K562 (cell line): ENCODE results near the gene ORMDL2. TPM values are rescaled to one million over a fixed set of nuclear protein-coding genes. Genes with fewer than 3 reads are reported as not detected.

Source experiments
- AFF1 ChIP-seq, 2 experiments: fragments of 450-650 bp; IDR thresholded peaks; 2 replicates each; pipeline ENCODE4 v1.6.1; 2018; ENCODE audit warnings: mild to moderate bottlenecking in 2 of 2, low read depth in 1 of 2; ENCODE audit not compliant: partially characterized antibody in 2 of 2
- CBFA2T2 ChIP-seq: fragments of 450-650 bp; conservative IDR thresholded peaks from 2 replicates; pipeline ENCODE4 v1.6.1; 2017; ENCODE audit warnings: mild to moderate bottlenecking
- DEAF1 ChIP-seq: fragments of 450-650 bp; formaldehyde crosslinking; IDR thresholded peaks from 2 replicates; pipeline ENCODE4 v1.4.0; 2020; ENCODE audit warnings: mild to moderate bottlenecking, moderate library complexity
- DMBX1 ChIP-seq: fragments of 250-450 bp; sonication (Bioruptor Pico); IDR thresholded peaks from 2 replicates; pipeline ENCODE4 v1.8.0; 2022; ENCODE audit warnings: inconsistent platforms, mild to moderate bottlenecking, moderate library complexity, borderline replicate concordance
- GABPB1 ChIP-seq: sonication (generic); formaldehyde crosslinking; IDR thresholded peaks from 2 replicates; pipeline ENCODE4 v1.8.0; 2022; ENCODE audit warnings: mild to moderate bottlenecking, missing genetic modification reagents
- HEY1 ChIP-seq: fragments of 250-450 bp; sonication (Bioruptor Pico); IDR thresholded peaks from 2 replicates; pipeline ENCODE4 v1.5.0; 2020; ENCODE audit warnings: mild to moderate bottlenecking, moderate library complexity, borderline replicate concordance
- HNRNPLL ChIP-seq: fragments of 200-400 bp; formaldehyde crosslinking; IDR thresholded peaks from 2 replicates; pipeline ENCODE4 v1.6.1; 2017; ENCODE audit warnings: low read length, low read depth, mild to moderate bottlenecking; ENCODE audit not compliant: poor library complexity, severe bottlenecking
- HNRNPUL1 ChIP-seq: fragments of 200-400 bp; formaldehyde crosslinking; IDR thresholded peaks from 2 replicates; pipeline ENCODE4 v1.6.1; 2017; ENCODE audit warnings: low read length
- KDM4B ChIP-seq, 2 experiments: fragments of 450-650 bp in 1 of 2; sonication (generic) in 1 of 2; IDR thresholded peaks; 2 replicates each; pipeline ENCODE4 v1.6.1; 2016 to 2017; ENCODE audit warnings: borderline replicate concordance in 2 of 2, antibody characterized with exemption in 1 of 2, low read depth in 1 of 2, mild to moderate bottlenecking in 1 of 2
- KLF10 ChIP-seq: fragments of 250-450 bp; sonication (Bioruptor Pico); IDR thresholded peaks from 2 replicates; pipeline ENCODE4 v1.6.1; 2021; ENCODE audit warnings: matching md5 sums
- MYBL2 ChIP-seq, 2 experiments: fragments of 450-650 bp in 1 of 2; sonication (generic) in 1 of 2; formaldehyde crosslinking in 1 of 2; IDR thresholded peaks; 2 replicates each; pipeline versions ENCODE4 v1.6.1 to v1.8.1; 2017 to 2022; ENCODE audit warnings: borderline replicate concordance in 1 of 2, inconsistent platforms in 1 of 2, low read depth in 1 of 2, mild to moderate bottlenecking in 1 of 2, missing genetic modification reagents in 1 of 2, moderate library complexity in 1 of 2
- PREB ChIP-seq: sonication (generic); formaldehyde crosslinking; IDR thresholded peaks from 2 replicates; pipeline ENCODE4 v1.8.1; 2023; ENCODE audit warnings: mild to moderate bottlenecking, missing genetic modification reagents
- RBM25 ChIP-seq: fragments of 200-400 bp; formaldehyde crosslinking; IDR thresholded peaks from 2 replicates; pipeline ENCODE4 v1.6.1; 2018; ENCODE audit warnings: low read length, low read depth, moderate library complexity; ENCODE audit not compliant: severe bottlenecking
- SAP30 ChIP-seq: fragments of 200-600 bp; sonication (generic); IDR thresholded peaks from 2 replicates; pipeline ENCODE4 v1.6.1; 2012; ENCODE audit warnings: borderline replicate concordance, low read depth, mild to moderate bottlenecking, moderate library complexity, low read length, control low read depth, inconsistent platforms; ENCODE audit not compliant: insufficient read depth, poor library complexity, severe bottlenecking
- SOX6 ChIP-seq: fragments of 450-650 bp; IDR thresholded peaks from 2 replicates; pipeline ENCODE4 v1.6.1; 2014; ENCODE audit warnings: mild to moderate bottlenecking
- STAG1 ChIP-seq: sonication (generic); formaldehyde crosslinking; IDR thresholded peaks from 2 replicates; pipeline ENCODE4 v1.5.0; 2020; ENCODE audit warnings: missing genetic modification reagents, borderline replicate concordance
- TCF7 ChIP-seq: sonication (generic); IDR thresholded peaks from 2 replicates; pipeline ENCODE4 v1.6.1; 2016; ENCODE audit warnings: antibody characterized with exemption, borderline replicate concordance
- XRCC4 ChIP-seq: IDR thresholded peaks from one replicate; pipeline ENCODE4 v1.6.1; 2011; ENCODE audit not compliant: insufficient read depth, insufficient read length; ENCODE audit errors: extremely low read depth
- ZFPM2 ChIP-seq: fragments of 250-450 bp; sonication (Bioruptor Pico); IDR thresholded peaks from 2 replicates; pipeline ENCODE4 v1.5.1; 2022; ENCODE audit warnings: mild to moderate bottlenecking
- ZNF699 ChIP-seq: fragments of 250-450 bp; sonication (Bioruptor Pico); IDR thresholded peaks from 2 replicates; pipeline ENCODE4 v1.8.0; 2021; ENCODE audit warnings: mild to moderate bottlenecking, moderate library complexity; ENCODE audit not compliant: insufficient replicate concordance
- polyA plus RNA-seq, 8 experiments: library from polyadenylated mRNA; depleted of rRNA in 4 of 8; stranded (reverse) in 5 of 8; unstranded in 3 of 8; fragments of >200 nt; fragmentation: Nextera tagmentation in 2 of 8; fragmentation: Illumina TruSeq in 1 of 8; extraction: Ambion mirVana in 2 of 8; extraction: Trizol in 1 of 8; gene quantifications; 2 replicates each; pipeline versions ENCODE4 v1.2.1 to v1.2.3, GENCODE V29; 2011 to 2014; ENCODE audit warnings: inconsistent platforms in 1 of 8, missing spikeins in 1 of 8
- total RNA-seq, 7 experiments: library from RNA; depleted of rRNA in 6 of 7; stranded (reverse); fragments of >200 nt in 6 of 7; fragmentation: Illumina TruSeq in 2 of 7; extraction: Trizol in 2 of 7; gene quantifications; 2 replicates each; pipeline versions ENCODE4 v1.2.1 to v1.2.3, GENCODE V29; 2011 to 2021; ENCODE audit warnings: low replicate concordance in 1 of 7

ORMDL2 gene
- total and polyA plus RNA-seq, 9 of the 15 experiments (the other 6 are each of a cell fraction or from before 2014, with no cell fraction given): 9.9 to 113 (median 34.4) TPM

- no peak for TF ChIP-seq DMBX1 (CRISPR knock-in tag)
- no peak for TF ChIP-seq HNRNPUL1
- no peak for TF ChIP-seq KLF10 (CRISPR knock-in tag)
- no peak for TF ChIP-seq DEAF1
- no peak for TF ChIP-seq PREB (CRISPR knock-in tag)
- no peak for TF ChIP-seq STAG1 (CRISPR knock-in tag)
- TF ChIP-seq TCF7: no peak
- no peak for TF ChIP-seq XRCC4
- peak; percentile 67 to 79 for TF ChIP-seq AFF1 (IDR thresholded peaks at IDR 0.05; ENCODE audit: low read depth in 1 of 2, partially characterized antibody in 2 of 2)
- peak; percentile 89 for TF ChIP-seq HNRNPLL
- TF ChIP-seq SOX6: 0 out of 2 replicates have a peak, but pooled peaks have one; percentile 8
- no peak for TF ChIP-seq MYBL2 (IDR thresholded peaks at IDR 0.05; ENCODE audit: low read depth)
- TF ChIP-seq MYBL2 (CRISPR knock-in tag; IDR thresholded peaks at IDR 0.05; ENCODE audit: borderline replicate concordance): no peak
- TF ChIP-seq ZNF699 (CRISPR knock-in tag): no peak
- TF ChIP-seq SAP30: peak; percentile 73
- TF ChIP-seq KDM4B (IDR thresholded peaks at IDR 0.05; ENCODE audit: borderline replicate concordance in 2 of 2, low read depth in 1 of 2): no peak; a peak in 1 of 4 replicates
- no peak for TF ChIP-seq ZFPM2 (CRISPR knock-in tag)
- peak; percentile 98 for TF ChIP-seq RBM25
- peak; percentile 90 for TF ChIP-seq GABPB1
- no peak for TF ChIP-seq HEY1 (CRISPR knock-in tag)
- TF ChIP-seq CBFA2T2: no peak
These were observed at the start of gene ORMDL2, which contains the start of gene SARNP (continued) for GRCh38 chr12:55817345-55818139.
